ENCODE results near the gene SH2D1A.

Gene SH2D1A

GRCh38 chrX:124421898-124422655 lies 75.7 kb downstream of the SH2D1A start:
- no peak for DNase-seq (ENCODE audit: low read depth)

Measured in ELR (cell line).